Fibroblast of lung (primary cell): ENCODE data around the gene GLB1L3. TPM values are rescaled to one million over a fixed set of nuclear protein-coding genes. Genes with fewer than 3 reads are reported as not detected.
"Not testable (repeated sequence)": the region's sequence is repeated elsewhere in the genome, so short reads cannot be mapped to it uniquely, and the experiment has no call there.

Source experiments
- DNase-seq, 2 donors: peaks; one replicate each; pipeline versions ENCODE4 v3.0.0 to v3.0.0-alpha.2; 2010; ENCODE audit warnings: low read depth in 2 of 2
- H2AFZ ChIP-seq: 2 replicates; pipeline ENCODE4 v1.5.1; 2012; ENCODE audit warnings: low read length, control low read depth, inconsistent platforms
- H3K27ac ChIP-seq: 2 replicates; pipeline ENCODE4 v1.5.1; 2011; ENCODE audit warnings: low read length, control low read depth; ENCODE audit not compliant: insufficient read depth
- H3K27me3 ChIP-seq: 2 replicates; pipeline ENCODE4 v1.5.1; 2011; ENCODE audit warnings: mild to moderate bottlenecking, low read length; ENCODE audit not compliant: control insufficient read depth, insufficient read depth
- H3K36me3 ChIP-seq: 2 replicates; pipeline ENCODE4 v1.5.1; 2011; ENCODE audit warnings: low read length; ENCODE audit not compliant: control insufficient read depth, insufficient read depth
- H3K4me1 ChIP-seq: 2 replicates; pipeline ENCODE4 v1.5.1; 2011; ENCODE audit warnings: low read length; ENCODE audit not compliant: control insufficient read depth, insufficient read depth; ENCODE audit errors: extremely low read depth
- H3K4me2 ChIP-seq: 2 replicates; pipeline ENCODE4 v1.5.1; 2011; ENCODE audit warnings: low read length, control low read depth; ENCODE audit not compliant: insufficient read depth; ENCODE audit errors: extremely low read depth
- H3K4me3 ChIP-seq, 4 experiments: fragments of 200-600 bp in 1 of 4; sonication (generic) in 1 of 4; replicated peaks in 1 of 4; 2 replicates each; pipeline ENCODE4 v1.5.1; 2011 to 2016; ENCODE audit warnings: low read length in 4 of 4, low read depth in 3 of 4, mild to moderate bottlenecking in 3 of 4, control low read depth in 2 of 4, inconsistent platforms in 1 of 4, mixed read lengths in 1 of 4; ENCODE audit not compliant: insufficient read depth in 1 of 4; ENCODE audit errors: control extremely low read depth in 1 of 4
- H3K79me2 ChIP-seq: 2 replicates; pipeline ENCODE4 v1.5.1; 2012; ENCODE audit warnings: mild to moderate bottlenecking, low read length, inconsistent platforms; ENCODE audit not compliant: control insufficient read depth, insufficient read depth
- H3K9ac ChIP-seq: 2 replicates; pipeline ENCODE4 v1.5.1; 2011; ENCODE audit warnings: mild to moderate bottlenecking, low read length, control low read depth; ENCODE audit not compliant: insufficient read depth
- H3K9me3 ChIP-seq: 2 replicates; pipeline ENCODE4 v1.5.1; 2012; ENCODE audit warnings: low read depth, low read length; ENCODE audit not compliant: control insufficient read depth, insufficient read depth
- H4K20me1 ChIP-seq: 2 replicates; pipeline ENCODE4 v1.5.1; 2011; ENCODE audit warnings: low read length; ENCODE audit not compliant: control insufficient read depth, insufficient read depth; ENCODE audit errors: extremely low read depth
- CTCF ChIP-seq, 2 donors: IDR thresholded peaks in 1 of 2; conservative IDR thresholded peaks in 1 of 2; 1 replicate in 1 of 2; 2 replicates in 1 of 2; pipeline ENCODE4 v1.5.1; 2011 to 2012; ENCODE audit warnings: low read length in 2 of 2, control low read depth in 1 of 2, inconsistent platforms in 1 of 2, low read depth in 1 of 2, mild to moderate bottlenecking in 1 of 2
- EZH2 ChIP-seq: IDR thresholded peaks from 2 replicates; pipeline ENCODE4 v1.5.1; 2012; ENCODE audit warnings: low read length, control low read depth, mild to moderate bottlenecking; ENCODE audit errors: missing control alignments
- polyA plus RNA-seq, 2 donors: library from polyadenylated mRNA; depleted of rRNA in 1 of 2; stranded (reverse) in 1 of 2; unstranded in 1 of 2; fragments of >200 nt; gene quantifications; 2 replicates each; pipeline ENCODE4 v1.2.1, GENCODE V29; 2011 to 2012; ENCODE audit warnings: missing spikeins in 1 of 2
- total RNA-seq: library from RNA; depleted of rRNA; stranded (reverse); fragments of >200 nt; gene quantifications from 2 replicates; pipeline ENCODE4 v1.2.1, GENCODE V29; 2014

The GLB1L3 gene
- total and polyA plus RNA-seq, 2 donors (not counting 1 experiment from before 2014, with no cell fraction given) = not detected

GRCh38 chr11:134254433-134255183 is 21.6 kb upstream of the GLB1L3 start:
- Histone ChIP-seq H2AFZ (no peak overlapping the region), H3K4me1 (peaks cover 6% of the 10 kb centered on the region), H4K20me1 (no peaks in the 10 kb centered on the region), H3K36me3 (peaks cover 1% of the 10 kb centered on the region), H3K27me3 (no peaks in the 10 kb centered on the region), H3K9me3 (no peaks in the 10 kb centered on the region), H3K4me2 (peak overlapping the region; percentile 72), H3K27ac (no peak overlapping the region), H3K79me2 (peaks cover 5% of the 10 kb centered on the region), H3K4me3 (peak overlapping the region; percentile 76 to 96 (median 92)), H3K9ac (no peak overlapping the region)
- no peak for DNase-seq
- no peak for TF ChIP-seq EZH2
- TF ChIP-seq CTCF (conservative IDR thresholded peaks at IDR 0.05 in 1 of 2, IDR thresholded peaks at IDR 0.05 in 1 of 2; ENCODE audit: low read depth in 1 of 2, low read length in 2 of 2) = no peak

GRCh38 chr11:134255184-134255561 is 21.0 kb upstream of the GLB1L3 start:
- not testable (repeated sequence) for H4K20me1 ChIP-seq, DNase-seq, H2AFZ ChIP-seq, H3K4me3 ChIP-seq, H3K9me3 ChIP-seq, H3K79me2 ChIP-seq, H3K36me3 ChIP-seq, H3K27ac ChIP-seq, H3K4me2 ChIP-seq, H3K9ac ChIP-seq, H3K4me1 ChIP-seq, H3K27me3 ChIP-seq

GRCh38 chr11:134257101-134257500 is 19.1 kb upstream of the GLB1L3 start:
- no peaks in the 10 kb centered on the region for H4K20me1 ChIP-seq
- H3K79me2 ChIP-seq = peaks cover 5% of the 10 kb centered on the region
- no peak for DNase-seq
- H3K9ac ChIP-seq = no peak overlapping the region
- H3K36me3 ChIP-seq = peaks cover 1% of the 10 kb centered on the region
- H3K4me3 ChIP-seq = no peak overlapping the region
- no peaks in the 10 kb centered on the region for H3K9me3 ChIP-seq
- H3K27ac ChIP-seq = no peak overlapping the region
- peaks cover 2% of the 10 kb centered on the region for H3K4me1 ChIP-seq
- H3K4me2 ChIP-seq = no peak overlapping the region
- no peak overlapping the region for H2AFZ ChIP-seq
- TF ChIP-seq EZH2 (no peak), CTCF (conservative IDR thresholded peaks at IDR 0.05 in 1 of 2, IDR thresholded peaks at IDR 0.05 in 1 of 2; ENCODE audit: low read depth in 1 of 2, low read length in 2 of 2) (no peak)
- no peaks in the 10 kb centered on the region for H3K27me3 ChIP-seq
